ENCODE results near the gene ADGRB2.

- TF ChIP-seq EP300 (IDR thresholded peaks at IDR 0.05) (no peak), POLR2AphosphoS5 (IDR thresholded peaks at IDR 0.05) (no peak)
Observed at GRCh38 chr1:31750858-31751510, 13.2 kb downstream of the ADGRB2 start.

Data from sigmoid colon (tissue), 4 donors.